Measurements from ENCODE around the gene CHST8.

CHST8 gene

DNA sequence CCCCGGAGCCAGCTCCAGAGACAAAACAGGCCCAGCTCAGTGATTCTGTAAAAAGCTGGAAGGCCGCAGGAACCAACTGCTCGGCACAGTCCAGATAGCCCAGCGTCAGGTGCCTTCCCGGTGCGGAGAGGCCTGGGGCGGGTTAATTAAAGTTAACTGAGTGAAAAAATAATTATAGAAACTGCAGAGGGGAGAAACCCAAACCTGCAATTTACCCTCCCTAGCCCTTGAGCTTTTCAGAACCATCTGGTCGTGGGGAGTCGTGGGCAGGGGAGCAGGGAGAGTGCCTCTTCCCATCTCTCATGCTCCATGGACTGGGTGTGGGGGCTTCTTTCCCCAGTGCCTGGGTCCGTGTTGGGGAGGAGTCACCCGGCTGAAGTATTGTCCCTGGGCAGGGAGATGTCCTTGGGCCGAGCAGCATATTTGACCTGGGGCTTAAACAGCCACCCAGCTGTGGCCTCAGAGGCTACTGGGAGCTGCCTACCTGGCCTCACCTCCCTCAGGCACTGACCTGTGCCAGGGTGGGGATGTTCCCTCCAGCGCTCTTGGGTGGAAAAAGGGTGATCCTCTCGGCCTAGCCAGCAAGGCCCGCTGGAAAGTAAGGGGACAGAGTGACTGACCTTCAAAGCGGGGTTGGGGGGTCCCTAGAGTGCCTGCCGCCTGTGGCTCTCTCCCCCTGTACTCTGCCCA lies 65.9 kb downstream of the CHST8 start:
- TF ChIP-seq, protein P1, sequence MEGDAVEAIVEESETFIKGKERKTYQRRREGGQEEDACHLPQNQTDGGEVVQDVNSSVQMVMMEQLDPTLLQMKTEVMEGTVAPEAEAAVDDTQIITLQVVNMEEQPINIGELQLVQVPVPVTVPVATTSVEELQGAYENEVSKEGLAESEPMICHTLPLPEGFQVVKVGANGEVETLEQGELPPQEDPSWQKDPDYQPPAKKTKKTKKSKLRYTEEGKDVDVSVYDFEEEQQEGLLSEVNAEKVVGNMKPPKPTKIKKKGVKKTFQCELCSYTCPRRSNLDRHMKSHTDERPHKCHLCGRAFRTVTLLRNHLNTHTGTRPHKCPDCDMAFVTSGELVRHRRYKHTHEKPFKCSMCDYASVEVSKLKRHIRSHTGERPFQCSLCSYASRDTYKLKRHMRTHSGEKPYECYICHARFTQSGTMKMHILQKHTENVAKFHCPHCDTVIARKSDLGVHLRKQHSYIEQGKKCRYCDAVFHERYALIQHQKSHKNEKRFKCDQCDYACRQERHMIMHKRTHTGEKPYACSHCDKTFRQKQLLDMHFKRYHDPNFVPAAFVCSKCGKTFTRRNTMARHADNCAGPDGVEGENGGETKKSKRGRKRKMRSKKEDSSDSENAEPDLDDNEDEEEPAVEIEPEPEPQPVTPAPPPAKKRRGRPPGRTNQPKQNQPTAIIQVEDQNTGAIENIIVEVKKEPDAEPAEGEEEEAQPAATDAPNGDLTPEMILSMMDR (IDR thresholded peaks at IDR 0.05; ENCODE audit: borderline replicate concordance, insufficient read depth, low read depth, low read length) = no peak
- no peak overlapping the region for H3K4me3 ChIP-seq (ENCODE audit: low read depth, low read length)

DNA sequence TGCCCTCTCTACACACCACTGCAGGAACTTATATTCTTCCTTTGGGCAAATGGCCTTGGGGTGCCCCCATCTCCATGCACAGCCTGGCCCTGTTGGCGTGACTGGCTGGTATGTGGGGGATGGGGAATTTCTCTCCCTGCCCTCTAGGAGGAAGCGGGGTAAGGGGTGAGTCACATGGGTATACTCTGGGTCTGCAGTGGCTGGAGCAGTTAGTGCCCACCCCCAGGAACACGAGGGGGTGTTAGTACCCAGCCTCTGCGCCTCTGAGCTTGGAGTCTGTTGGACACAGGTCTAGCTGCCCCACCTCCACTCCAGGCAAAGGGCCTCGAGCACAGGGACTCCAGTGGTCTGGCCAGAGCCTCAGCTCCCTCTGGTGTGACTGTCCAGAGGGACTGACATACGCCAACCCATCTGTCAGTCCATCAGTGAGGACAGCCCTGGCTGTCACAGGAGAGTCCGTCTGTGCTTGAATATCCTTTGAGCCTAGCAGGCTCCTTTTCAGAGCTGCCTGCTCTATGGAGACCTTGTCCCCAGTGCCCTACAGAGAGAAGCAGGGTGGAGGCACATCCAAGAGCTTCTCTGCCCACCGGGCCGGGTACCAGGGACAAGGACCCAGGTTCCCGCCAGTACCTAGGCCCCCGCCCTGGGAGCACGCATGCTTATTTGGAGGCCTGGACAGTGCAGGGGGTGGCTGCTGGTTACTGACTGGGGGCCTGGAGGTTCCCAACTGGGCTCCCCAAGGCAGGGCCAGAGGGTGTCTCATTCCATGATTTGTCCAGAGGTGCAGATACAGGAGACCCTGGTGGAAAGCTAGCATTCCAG lies 66.6 kb downstream of the CHST8 start:
- TF ChIP-seq, protein P1 (IDR thresholded peaks at IDR 0.05; ENCODE audit: borderline replicate concordance, insufficient read depth, low read depth, low read length) = no peak
- H3K4me3 ChIP-seq (ENCODE audit: low read depth, low read length) = no peak overlapping the region

DNA sequence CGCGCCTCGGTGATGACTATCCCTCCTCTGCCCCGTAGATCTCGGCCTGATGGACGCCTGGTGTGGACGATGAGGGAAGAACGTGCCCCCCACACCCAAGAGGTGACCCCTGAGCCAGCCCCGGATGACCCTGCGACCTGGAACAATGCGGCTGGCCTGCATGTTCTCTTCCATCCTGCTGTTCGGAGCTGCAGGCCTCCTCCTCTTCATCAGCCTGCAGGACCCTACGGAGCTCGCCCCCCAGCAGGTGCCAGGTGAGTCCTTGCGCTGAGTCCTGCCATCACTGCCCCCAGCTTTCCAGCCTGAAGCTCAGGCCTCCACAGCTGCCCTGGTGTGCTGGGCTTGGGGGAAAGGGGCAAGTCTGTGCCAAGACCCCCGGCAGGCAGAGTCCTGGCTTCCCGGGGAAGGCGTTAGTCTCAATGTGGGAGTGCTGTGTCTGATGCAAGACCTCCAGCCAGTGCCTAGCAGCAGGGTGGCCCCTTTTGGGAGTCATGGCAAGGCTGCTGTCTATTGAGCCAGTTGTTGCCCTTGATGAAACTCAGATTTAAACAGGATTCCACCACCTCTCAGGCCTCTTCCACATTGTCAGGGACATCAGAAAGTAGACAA lies 67.5 kb downstream of the CHST8 start:
- TF ChIP-seq, protein P1 (IDR thresholded peaks at IDR 0.05; ENCODE audit: borderline replicate concordance, insufficient read depth, low read depth, low read length) = no peak
- H3K4me3 ChIP-seq (ENCODE audit: low read depth, low read length) = no peak overlapping the region

DNA sequence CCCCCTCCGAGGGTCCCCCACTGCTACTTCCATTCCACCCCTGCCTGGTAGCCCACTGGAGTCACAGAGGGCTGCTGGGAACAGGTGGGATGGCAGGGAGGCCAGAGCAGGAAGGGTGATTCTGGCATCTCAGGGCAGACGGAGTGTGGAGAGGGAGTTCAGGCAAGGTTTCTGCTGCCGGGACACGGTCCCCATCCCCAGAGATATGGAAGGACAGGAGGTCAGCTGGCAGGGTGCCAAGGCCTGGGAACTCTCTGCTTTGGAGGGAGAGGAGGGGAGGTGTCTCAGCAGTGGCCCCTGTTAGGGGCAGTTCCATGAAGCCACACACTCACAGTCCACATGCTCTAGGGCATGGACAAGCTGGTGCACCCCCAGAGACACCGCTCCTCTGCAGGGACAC lies 68.1 kb downstream of the CHST8 start:
- TF ChIP-seq, protein P1 (IDR thresholded peaks at IDR 0.05; ENCODE audit: borderline replicate concordance, insufficient read depth, low read depth, low read length) = no peak

DNA sequence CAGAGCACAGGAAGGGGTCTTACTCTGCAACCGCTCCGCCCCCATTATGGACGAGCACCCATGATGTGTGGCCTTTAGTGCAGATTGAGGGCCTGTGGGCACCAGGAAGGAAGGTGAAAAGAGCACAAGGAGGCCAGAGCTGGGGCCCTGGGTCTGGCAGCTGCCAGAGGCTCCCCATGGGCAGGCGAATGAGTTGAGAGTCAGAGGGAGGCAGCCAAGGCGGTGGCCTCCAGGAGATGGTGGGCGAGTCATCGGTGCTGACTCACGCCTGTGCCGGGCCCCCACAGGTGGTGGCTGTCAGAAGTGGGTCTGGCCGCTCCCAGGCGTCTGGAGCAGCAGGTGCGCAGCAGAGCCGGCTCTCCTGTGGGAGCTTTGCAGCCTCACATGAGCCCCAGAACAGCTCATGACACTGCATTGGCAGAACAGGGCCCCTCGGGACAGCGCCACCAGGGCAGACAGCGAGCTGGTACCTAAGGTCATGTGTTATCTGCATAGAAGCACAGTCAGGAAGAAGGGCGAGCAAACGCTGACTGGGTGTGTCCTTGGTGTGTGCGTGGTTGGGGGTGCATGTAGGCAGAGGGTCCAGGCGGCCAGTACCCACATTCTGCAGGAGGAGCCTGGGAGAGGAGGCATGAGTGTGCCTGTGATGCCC lies 68.8 kb downstream of the CHST8 start:
- TF ChIP-seq, protein P1 (IDR thresholded peaks at IDR 0.05; ENCODE audit: borderline replicate concordance, insufficient read depth, low read depth, low read length) = no peak
- H3K4me3 ChIP-seq (ENCODE audit: low read depth, low read length) = no peak overlapping the region

More for the DNA sequence above, 68.1 kb downstream of the CHST8 start:
- no peak overlapping the region for H3K4me3 ChIP-seq (ENCODE audit: low read depth, low read length)

DNA sequence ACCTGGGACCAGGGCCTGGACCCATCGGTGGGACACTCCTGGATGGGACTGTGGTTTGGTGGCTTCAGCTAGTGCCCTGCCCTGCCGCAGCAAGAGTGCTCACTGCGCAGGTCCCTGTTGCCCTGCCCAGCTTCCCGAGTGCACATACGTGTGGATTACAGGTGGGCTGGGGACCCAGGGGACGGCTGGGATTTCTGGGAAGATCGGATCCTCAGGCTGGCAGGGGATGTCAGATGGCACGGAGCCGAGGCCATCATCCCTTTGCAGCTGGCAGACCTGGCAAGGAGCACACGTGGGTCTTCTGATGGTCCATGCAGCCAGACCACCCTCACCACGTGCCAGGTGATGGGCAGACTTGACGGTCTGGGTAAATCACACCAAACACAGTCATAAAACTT lies 69.3 kb downstream of the CHST8 start:
- TF ChIP-seq, protein P1 (IDR thresholded peaks at IDR 0.05; ENCODE audit: borderline replicate concordance, insufficient read depth, low read depth, low read length) = no peak
- H3K4me3 ChIP-seq (ENCODE audit: low read depth, low read length) = no peak overlapping the region

Measured in GM12875 (cell line).